Measurements from ENCODE around the gene ZFP3.
"Not testable (repeated sequence)": the region's sequence is repeated elsewhere in the genome, so short reads cannot be mapped to it uniquely, and the experiment has no call there.

The ZFP3 gene

DNA sequence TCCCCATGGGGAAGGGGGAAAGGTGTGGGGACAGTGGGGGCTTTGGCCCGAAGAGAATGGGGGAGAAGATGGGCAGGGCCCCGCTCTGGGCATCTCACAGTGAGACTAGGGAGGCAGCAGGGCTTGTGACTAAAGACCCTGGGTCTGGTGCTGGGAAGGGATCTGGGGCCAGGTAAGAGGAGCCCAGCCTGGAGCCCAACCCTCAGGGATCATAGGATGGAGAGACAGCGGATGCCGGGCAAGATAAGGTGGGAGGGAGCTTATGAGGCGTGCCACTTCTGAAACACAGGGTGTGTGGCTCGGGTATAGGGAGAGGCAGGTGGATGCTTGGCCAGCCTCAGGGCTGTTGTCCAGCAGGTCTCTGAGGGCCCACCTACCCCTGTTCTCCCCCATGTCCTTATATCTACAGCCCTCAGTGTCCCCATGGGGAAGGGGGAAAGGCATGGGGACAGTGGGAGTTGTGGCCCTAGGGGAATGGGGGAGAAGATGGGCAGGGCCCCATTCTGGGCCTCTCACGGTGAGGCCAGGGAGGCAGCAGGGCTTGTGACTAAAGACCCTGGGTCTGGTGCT, 53.0 kb downstream of the ZFP3 start:
- Histone ChIP-seq H3K4me1 (ENCODE audit: control insufficient read depth in 1 of 2, insufficient read depth in 1 of 2, low read depth in 1 of 2, low read length in 1 of 2) (no peaks in the 10 kb centered on the region), H3K36me3 (no peaks in the 10 kb centered on the region), H3K27ac (no peak overlapping the region), H3K4me3 (ENCODE audit: low read depth in 1 of 2, low read length in 1 of 2) (no peak overlapping the region), H3K9me3 (no peaks in the 10 kb centered on the region), H3K27me3 (peaks cover 2% of the 10 kb centered on the region)
- TF ChIP-seq, protein P1, sequence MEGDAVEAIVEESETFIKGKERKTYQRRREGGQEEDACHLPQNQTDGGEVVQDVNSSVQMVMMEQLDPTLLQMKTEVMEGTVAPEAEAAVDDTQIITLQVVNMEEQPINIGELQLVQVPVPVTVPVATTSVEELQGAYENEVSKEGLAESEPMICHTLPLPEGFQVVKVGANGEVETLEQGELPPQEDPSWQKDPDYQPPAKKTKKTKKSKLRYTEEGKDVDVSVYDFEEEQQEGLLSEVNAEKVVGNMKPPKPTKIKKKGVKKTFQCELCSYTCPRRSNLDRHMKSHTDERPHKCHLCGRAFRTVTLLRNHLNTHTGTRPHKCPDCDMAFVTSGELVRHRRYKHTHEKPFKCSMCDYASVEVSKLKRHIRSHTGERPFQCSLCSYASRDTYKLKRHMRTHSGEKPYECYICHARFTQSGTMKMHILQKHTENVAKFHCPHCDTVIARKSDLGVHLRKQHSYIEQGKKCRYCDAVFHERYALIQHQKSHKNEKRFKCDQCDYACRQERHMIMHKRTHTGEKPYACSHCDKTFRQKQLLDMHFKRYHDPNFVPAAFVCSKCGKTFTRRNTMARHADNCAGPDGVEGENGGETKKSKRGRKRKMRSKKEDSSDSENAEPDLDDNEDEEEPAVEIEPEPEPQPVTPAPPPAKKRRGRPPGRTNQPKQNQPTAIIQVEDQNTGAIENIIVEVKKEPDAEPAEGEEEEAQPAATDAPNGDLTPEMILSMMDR (IDR thresholded peaks at IDR 0.05): no peak

DNA sequence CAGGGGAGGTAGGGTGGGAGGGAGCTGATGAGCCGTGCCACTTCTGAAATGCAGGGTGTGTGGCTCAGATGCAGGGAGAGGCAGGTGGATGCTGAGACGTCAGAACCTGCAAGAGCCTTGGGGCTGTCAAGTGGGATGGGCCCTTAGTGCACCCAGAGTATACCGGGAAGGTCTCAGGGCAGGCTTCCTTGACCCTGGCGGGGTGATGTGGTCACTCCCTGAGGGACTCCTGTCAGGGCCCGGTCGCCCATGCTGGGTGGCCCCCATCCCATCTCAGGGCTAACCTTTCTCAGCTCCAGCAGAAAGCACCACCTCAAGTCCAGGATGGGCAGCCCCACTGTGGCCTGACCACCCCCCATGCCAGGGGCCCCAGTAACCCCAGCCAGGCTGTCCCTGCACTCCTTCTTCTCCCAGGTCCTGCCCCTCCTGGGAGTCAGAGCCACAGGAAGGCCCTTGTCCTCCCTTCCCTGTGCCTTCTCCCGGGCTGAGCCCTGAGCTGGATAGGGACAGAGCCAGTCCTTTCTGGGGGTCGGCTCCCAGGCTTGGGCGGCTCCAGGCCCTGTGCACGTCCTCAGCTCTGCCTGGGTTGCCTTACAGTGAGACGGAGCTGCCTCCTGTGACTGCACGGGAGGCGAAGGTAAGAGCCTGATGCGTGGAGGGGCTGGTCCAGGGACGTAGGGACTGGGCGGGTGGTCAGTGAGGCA, 53.7 kb downstream of the ZFP3 start:
- not testable (repeated sequence) for H3K27me3 ChIP-seq; H3K9me3 ChIP-seq; H3K27ac ChIP-seq; H3K4me1 ChIP-seq (ENCODE audit: control insufficient read depth in 1 of 2, insufficient read depth in 1 of 2, low read depth in 1 of 2, low read length in 1 of 2); H3K36me3 ChIP-seq; H3K4me3 ChIP-seq (ENCODE audit: low read depth in 1 of 2, low read length in 1 of 2)

DNA sequence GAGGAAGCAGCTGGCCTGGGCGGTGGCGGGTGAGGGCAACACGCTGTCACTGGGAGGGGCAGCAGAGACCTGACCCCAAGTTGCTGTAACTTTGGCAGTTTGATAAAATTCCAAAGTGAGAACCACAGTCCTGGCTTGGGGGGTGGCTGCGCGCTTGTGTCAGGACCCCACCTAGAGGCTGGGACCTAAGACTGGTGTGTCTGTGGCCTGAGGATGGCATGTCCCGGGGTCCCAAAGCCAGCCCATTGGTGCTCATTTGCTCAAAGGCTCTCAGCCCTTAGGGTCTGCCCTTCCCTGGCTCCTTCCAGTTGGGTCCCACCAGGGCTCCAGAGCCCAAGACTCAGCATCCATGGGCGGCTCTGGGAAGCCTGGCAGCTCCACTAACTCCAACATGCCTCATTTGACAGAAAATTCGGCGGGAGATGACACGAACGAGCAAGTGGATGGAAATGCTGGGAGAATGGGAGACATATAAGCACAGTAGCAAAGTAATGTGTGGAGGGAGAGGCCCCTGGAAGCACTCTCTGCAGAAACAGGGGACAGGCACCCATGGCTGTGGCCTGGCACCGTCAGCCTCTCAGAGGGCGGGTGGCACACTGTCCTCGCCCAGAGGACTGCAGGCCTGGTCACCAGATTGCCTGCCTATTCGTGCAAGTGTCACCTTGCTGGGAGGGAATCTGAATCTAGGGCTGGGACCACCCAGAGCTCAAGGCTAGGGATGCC, 54.4 kb downstream of the ZFP3 start:
- not testable (repeated sequence) for H3K9me3 ChIP-seq; H3K4me1 ChIP-seq (ENCODE audit: control insufficient read depth in 1 of 2, insufficient read depth in 1 of 2, low read depth in 1 of 2, low read length in 1 of 2); H3K27me3 ChIP-seq

DNA sequence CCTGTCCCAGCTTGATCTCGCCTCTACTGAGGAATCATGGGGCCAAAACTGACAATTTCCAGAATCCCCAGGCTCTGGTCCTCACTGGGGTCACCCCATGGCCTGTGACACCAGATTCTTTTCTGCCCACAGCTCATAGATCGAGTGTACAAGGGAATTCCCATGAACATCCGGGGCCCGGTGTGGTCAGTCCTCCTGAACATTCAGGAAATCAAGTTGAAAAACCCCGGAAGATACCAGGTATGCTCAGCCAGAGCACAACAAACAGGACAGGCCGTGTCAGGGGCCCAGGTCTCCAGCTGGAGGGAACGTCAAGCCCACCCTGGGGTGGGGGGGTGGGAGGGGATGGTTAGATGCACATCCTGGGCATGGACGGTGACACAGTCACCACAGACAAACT, 55.0 kb downstream of the ZFP3 start:
- Histone ChIP-seq H3K4me1 (ENCODE audit: control insufficient read depth in 1 of 2, insufficient read depth in 1 of 2, low read depth in 1 of 2, low read length in 1 of 2) (no peaks in the 10 kb centered on the region), H3K9me3 (no peaks in the 10 kb centered on the region), H3K4me3 (ENCODE audit: low read depth in 1 of 2, low read length in 1 of 2) (no peak overlapping the region), H3K36me3 (no peaks in the 10 kb centered on the region), H3K27me3 (no peaks in the 10 kb centered on the region), H3K27ac (no peak overlapping the region)
- TF ChIP-seq, protein P1 (IDR thresholded peaks at IDR 0.05): no peak

More for the DNA sequence above, 54.4 kb downstream of the ZFP3 start:
- H3K4me3 ChIP-seq (ENCODE audit: low read depth in 1 of 2, low read length in 1 of 2); H3K27ac ChIP-seq; H3K36me3 ChIP-seq: not testable (repeated sequence)

DNA sequence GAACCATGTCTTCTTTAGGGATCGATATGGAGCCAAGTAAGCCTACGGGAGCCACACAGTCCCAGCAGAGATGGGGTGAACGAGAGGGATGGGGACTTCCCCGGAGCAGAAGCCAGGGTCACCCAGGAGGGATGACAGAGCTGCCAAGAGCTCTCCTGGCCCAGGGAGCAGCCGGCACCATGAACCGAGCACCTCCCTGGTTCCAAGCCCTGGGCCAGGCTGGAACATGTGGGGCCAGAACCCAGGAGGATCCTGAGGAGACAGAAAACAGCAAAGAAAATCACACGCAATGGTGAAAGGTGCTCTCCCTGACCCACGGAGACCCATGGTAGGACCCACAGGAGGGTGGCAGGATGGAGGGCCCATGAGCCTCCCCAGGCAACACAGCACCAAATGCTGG, 55.7 kb downstream of the ZFP3 start:
- not testable (repeated sequence) for H3K4me3 ChIP-seq (ENCODE audit: low read depth in 1 of 2, low read length in 1 of 2); H3K27ac ChIP-seq; H3K9me3 ChIP-seq; H3K4me1 ChIP-seq (ENCODE audit: control insufficient read depth in 1 of 2, insufficient read depth in 1 of 2, low read depth in 1 of 2, low read length in 1 of 2); H3K36me3 ChIP-seq; H3K27me3 ChIP-seq

DNA sequence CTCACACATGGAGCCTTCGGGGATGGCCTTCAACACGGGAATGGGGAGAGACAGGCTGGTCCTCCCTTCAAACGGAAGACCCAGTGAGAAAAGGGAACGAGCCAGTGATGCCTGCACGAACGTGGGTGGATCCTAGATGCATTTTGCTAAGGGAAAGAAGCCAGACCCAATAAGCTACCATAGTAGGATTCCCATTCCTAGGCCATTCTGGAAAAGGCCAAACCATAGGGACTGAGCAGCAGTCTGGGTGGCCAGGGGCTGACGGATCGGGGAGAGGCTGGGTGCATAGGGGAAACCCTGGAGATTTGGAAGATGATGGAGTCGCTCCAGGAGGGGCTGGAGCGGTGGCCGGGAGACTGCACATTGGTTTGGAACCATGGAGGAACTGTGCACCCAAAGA, 56.3 kb downstream of the ZFP3 start:
- H3K9me3 ChIP-seq; H3K4me1 ChIP-seq (ENCODE audit: control insufficient read depth in 1 of 2, insufficient read depth in 1 of 2, low read depth in 1 of 2, low read length in 1 of 2); H3K27ac ChIP-seq; H3K36me3 ChIP-seq; H3K27me3 ChIP-seq; H3K4me3 ChIP-seq (ENCODE audit: low read depth in 1 of 2, low read length in 1 of 2): not testable (repeated sequence)

DNA sequence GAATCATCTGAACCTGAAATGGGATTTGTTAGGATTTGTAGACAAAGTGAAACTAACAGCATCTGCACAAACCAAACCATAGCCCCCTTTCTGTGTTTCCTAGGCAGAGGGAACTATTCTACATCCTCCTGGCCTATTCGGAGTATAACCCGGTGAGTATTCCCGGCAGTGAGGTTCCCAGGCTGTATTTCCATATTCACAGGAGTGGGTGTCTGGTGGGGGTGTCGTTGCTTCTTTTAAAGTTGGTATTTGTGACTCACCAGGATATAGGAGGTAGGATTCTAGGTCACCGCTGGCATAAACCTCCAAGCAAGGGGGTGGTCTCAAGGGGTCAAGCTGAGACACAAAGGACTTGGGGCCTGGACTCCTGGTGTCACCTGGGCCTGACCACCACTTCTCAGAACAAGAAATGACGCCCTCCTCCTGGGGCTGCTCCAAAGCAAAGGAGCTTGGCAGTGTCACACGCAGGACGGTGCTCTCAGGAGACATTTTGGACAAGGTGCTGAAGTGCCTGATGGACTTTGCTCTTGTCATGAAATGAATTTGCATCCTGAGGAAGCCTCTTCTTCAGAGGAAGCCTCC, 57.0 kb downstream of the ZFP3 start:
- not testable (repeated sequence) for H3K9me3 ChIP-seq; H3K27ac ChIP-seq; H3K4me1 ChIP-seq (ENCODE audit: control insufficient read depth in 1 of 2, insufficient read depth in 1 of 2, low read depth in 1 of 2, low read length in 1 of 2); H3K4me3 ChIP-seq (ENCODE audit: low read depth in 1 of 2, low read length in 1 of 2); H3K36me3 ChIP-seq; H3K27me3 ChIP-seq
